ENCODE data around the gene MRPL49.

MRPL49 gene

GRCh38 chr11:65120831-65121230 is 1.3 kb upstream of the MRPL49 start:
- H3K36me3 ChIP-seq (ENCODE audit: insufficient read depth, low read length), result peaks cover 55% of the 10 kb centered on the region
- H3K4me1 ChIP-seq (ENCODE audit: insufficient read depth, low read length), result peaks cover 7% of the 10 kb centered on the region

GRCh38 chr11:65121447-65121864 is 665 bp upstream of the MRPL49 start:
- Histone ChIP-seq H3K4me1 (ENCODE audit: insufficient read depth, low read length) (peaks cover 7% of the 10 kb centered on the region), H3K9me3 (ENCODE audit: insufficient read depth, low read depth, low read length) (no peaks in the 10 kb centered on the region), H3K27me3 (ENCODE audit: insufficient read depth, low read length) (no peaks in the 10 kb centered on the region), H3K36me3 (ENCODE audit: insufficient read depth, low read length) (peaks cover 56% of the 10 kb centered on the region), H3K9ac (ENCODE audit: low read depth, low read length) (peak overlapping the region; percentile 96), H3K27ac (ENCODE audit: low read depth, low read length) (peak overlapping the region; percentile 74), H3K4me3 (ENCODE audit: low read length) (peak overlapping the region; percentile 90)
- WGBS, result 3% methylated on average over 22 of the region's 22 CpGs

More at GRCh38 chr11:65120831-65121230, 1.3 kb upstream of the MRPL49 start:
- peak overlapping the region; percentile 74 for H3K27ac ChIP-seq (ENCODE audit: low read depth, low read length)
- H3K9me3 ChIP-seq (ENCODE audit: insufficient read depth, low read depth, low read length), result no peaks in the 10 kb centered on the region
- no peaks in the 10 kb centered on the region for H3K27me3 ChIP-seq (ENCODE audit: insufficient read depth, low read length)
- peak overlapping the region; percentile 96; the same call in 1 of the 2 replicates for H3K9ac ChIP-seq (ENCODE audit: low read depth, low read length)
- peak overlapping the region; percentile 90 for H3K4me3 ChIP-seq (ENCODE audit: low read length)
- WGBS, result 100% methylated on average over 2 of the region's 3 CpGs

- Histone ChIP-seq H3K4me1 (ENCODE audit: insufficient read depth, low read length) (peaks cover 7% of the 10 kb centered on the region), H3K27ac (ENCODE audit: low read depth, low read length) (no peak overlapping the region), H3K9ac (ENCODE audit: low read depth, low read length) (no peak overlapping the region), H3K27me3 (ENCODE audit: insufficient read depth, low read length) (no peaks in the 10 kb centered on the region), H3K36me3 (ENCODE audit: insufficient read depth, low read length) (peaks cover 73% of the 10 kb centered on the region), H3K9me3 (ENCODE audit: insufficient read depth, low read depth, low read length) (no peaks in the 10 kb centered on the region), H3K4me3 (ENCODE audit: low read length) (no peak overlapping the region)
- 96% methylated on average over 5 of the region's 5 CpGs for WGBS
Measured at GRCh38 chr11:65124480-65125196, 2.5 kb downstream of the MRPL49 start.

GRCh38 chr11:65125197-65126056 is 3.3 kb downstream of the MRPL49 start:
- Histone ChIP-seq H3K27me3 (ENCODE audit: insufficient read depth, low read length) (no peaks in the 10 kb centered on the region), H3K36me3 (ENCODE audit: insufficient read depth, low read length) (peaks cover 73% of the 10 kb centered on the region), H3K4me1 (ENCODE audit: insufficient read depth, low read length) (peaks cover 7% of the 10 kb centered on the region)

GRCh38 chr11:65126624-65127274 is 4.6 kb downstream of the MRPL49 start:
- no peak overlapping the region for H3K9ac ChIP-seq (ENCODE audit: low read depth, low read length)
- H3K27ac ChIP-seq (ENCODE audit: low read depth, low read length), result no peak overlapping the region
- H3K4me3 ChIP-seq (ENCODE audit: low read length), result no peak overlapping the region
- H3K9me3 ChIP-seq (ENCODE audit: insufficient read depth, low read depth, low read length), result no peaks in the 10 kb centered on the region
- 97% methylated on average over 6 of the region's 6 CpGs for WGBS
- H3K36me3 ChIP-seq (ENCODE audit: insufficient read depth, low read length), result peaks cover 75% of the 10 kb centered on the region
- no peaks in the 10 kb centered on the region for H3K4me1 ChIP-seq (ENCODE audit: insufficient read depth, low read length)
- no peaks in the 10 kb centered on the region for H3K27me3 ChIP-seq (ENCODE audit: insufficient read depth, low read length)

More at GRCh38 chr11:65125197-65126056, 3.3 kb downstream of the MRPL49 start:
- H3K27ac ChIP-seq (ENCODE audit: low read depth, low read length), result no peak overlapping the region
- no peak overlapping the region for H3K9ac ChIP-seq (ENCODE audit: low read depth, low read length)
- WGBS, result 94% methylated on average over 12 of the region's 12 CpGs
- no peaks in the 10 kb centered on the region for H3K9me3 ChIP-seq (ENCODE audit: insufficient read depth, low read depth, low read length)
- H3K4me3 ChIP-seq (ENCODE audit: low read length), result no peak overlapping the region

- no peak overlapping the region for H3K27ac ChIP-seq (ENCODE audit: low read depth, low read length)
Measured at GRCh38 chr11:65127473-65128181, 5.5 kb downstream of the MRPL49 start.

GRCh38 chr11:65128182-65129145 is 6.3 kb downstream of the MRPL49 start:
- H3K36me3 ChIP-seq (ENCODE audit: insufficient read depth, low read length), result peaks cover 84% of the 10 kb centered on the region
- no peaks in the 10 kb centered on the region for H3K9me3 ChIP-seq (ENCODE audit: insufficient read depth, low read depth, low read length)
- 94% methylated on average over 15 of the region's 15 CpGs for WGBS
- H3K4me3 ChIP-seq (ENCODE audit: low read length), result no peak overlapping the region
- no peaks in the 10 kb centered on the region for H3K27me3 ChIP-seq (ENCODE audit: insufficient read depth, low read length)
- H3K9ac ChIP-seq (ENCODE audit: low read depth, low read length), result no peak overlapping the region
- no peaks in the 10 kb centered on the region for H3K4me1 ChIP-seq (ENCODE audit: insufficient read depth, low read length)
- H3K27ac ChIP-seq (ENCODE audit: low read depth, low read length), result no peak overlapping the region

More at GRCh38 chr11:65127473-65128181, 5.5 kb downstream of the MRPL49 start:
- H3K9me3 ChIP-seq (ENCODE audit: insufficient read depth, low read depth, low read length), result no peaks in the 10 kb centered on the region
- H3K9ac ChIP-seq (ENCODE audit: low read depth, low read length), result no peak overlapping the region
- no peaks in the 10 kb centered on the region for H3K4me1 ChIP-seq (ENCODE audit: insufficient read depth, low read length)
- no peaks in the 10 kb centered on the region for H3K27me3 ChIP-seq (ENCODE audit: insufficient read depth, low read length)
- WGBS, result 95% methylated on average over 12 of the region's 12 CpGs
- H3K36me3 ChIP-seq (ENCODE audit: insufficient read depth, low read length), result peaks cover 84% of the 10 kb centered on the region
- H3K4me3 ChIP-seq (ENCODE audit: low read length), result no peak overlapping the region

- Histone ChIP-seq H3K36me3 (ENCODE audit: insufficient read depth, low read length) (peaks cover 75% of the 10 kb centered on the region), H3K9ac (ENCODE audit: low read depth, low read length) (no peak overlapping the region), H3K27ac (ENCODE audit: low read depth, low read length) (no peak overlapping the region), H3K9me3 (ENCODE audit: insufficient read depth, low read depth, low read length) (no peaks in the 10 kb centered on the region), H3K4me1 (ENCODE audit: insufficient read depth, low read length) (no peaks in the 10 kb centered on the region), H3K4me3 (ENCODE audit: low read length) (no peak overlapping the region), H3K27me3 (ENCODE audit: insufficient read depth, low read length) (no peaks in the 10 kb centered on the region)
- 93% methylated on average over 13 of the region's 13 CpGs for WGBS
Measured at GRCh38 chr11:65129649-65130441, 7.7 kb downstream of the MRPL49 start.

GRCh38 chr11:65130631-65131416 is 8.7 kb downstream of the MRPL49 start:
- no peaks in the 10 kb centered on the region for H3K27me3 ChIP-seq (ENCODE audit: insufficient read depth, low read length)
- H3K36me3 ChIP-seq (ENCODE audit: insufficient read depth, low read length), result peaks cover 65% of the 10 kb centered on the region
- 0 out of 2 replicates have a peak, but pooled peaks cover 2% of the 10 kb centered on the region for H3K4me1 ChIP-seq (ENCODE audit: insufficient read depth, low read length)
- H3K9me3 ChIP-seq (ENCODE audit: insufficient read depth, low read depth, low read length), result no peaks in the 10 kb centered on the region
- H3K9ac ChIP-seq (ENCODE audit: low read depth, low read length), result no peak overlapping the region
- H3K27ac ChIP-seq (ENCODE audit: low read depth, low read length), result no peak overlapping the region
- 91% methylated on average over 19 of the region's 19 CpGs for WGBS
- no peak overlapping the region for H3K4me3 ChIP-seq (ENCODE audit: low read length)
